T-helper 22 cell (primary cell): ENCODE results near the gene MBL2.

Experiments used
- DNase-seq: peaks from one replicate; pipeline ENCODE4 v3.0.0-alpha.2; 2020; ENCODE audit warnings: low read depth

MBL2 gene

DNA sequence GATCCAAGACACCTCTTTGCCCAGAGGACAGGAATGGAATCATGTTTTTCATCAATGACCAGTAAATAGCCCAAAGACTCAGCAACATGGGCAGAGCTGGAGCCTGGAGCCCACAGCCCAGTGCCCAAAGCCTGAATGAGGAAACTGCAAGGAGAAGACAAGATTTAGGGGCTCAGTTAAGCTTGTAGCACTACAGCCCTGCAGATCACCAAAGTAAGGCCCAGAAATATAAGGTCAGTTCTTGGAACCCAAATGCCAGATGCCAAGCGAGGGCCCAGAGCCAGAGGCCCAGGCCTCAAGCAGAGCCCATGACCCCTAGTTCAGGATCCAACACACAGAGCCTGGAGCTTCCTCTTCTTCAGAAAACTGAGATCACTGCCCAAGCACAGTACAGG lies 32.4 kb downstream of the MBL2 start:
- no peak for DNase-seq

DNA sequence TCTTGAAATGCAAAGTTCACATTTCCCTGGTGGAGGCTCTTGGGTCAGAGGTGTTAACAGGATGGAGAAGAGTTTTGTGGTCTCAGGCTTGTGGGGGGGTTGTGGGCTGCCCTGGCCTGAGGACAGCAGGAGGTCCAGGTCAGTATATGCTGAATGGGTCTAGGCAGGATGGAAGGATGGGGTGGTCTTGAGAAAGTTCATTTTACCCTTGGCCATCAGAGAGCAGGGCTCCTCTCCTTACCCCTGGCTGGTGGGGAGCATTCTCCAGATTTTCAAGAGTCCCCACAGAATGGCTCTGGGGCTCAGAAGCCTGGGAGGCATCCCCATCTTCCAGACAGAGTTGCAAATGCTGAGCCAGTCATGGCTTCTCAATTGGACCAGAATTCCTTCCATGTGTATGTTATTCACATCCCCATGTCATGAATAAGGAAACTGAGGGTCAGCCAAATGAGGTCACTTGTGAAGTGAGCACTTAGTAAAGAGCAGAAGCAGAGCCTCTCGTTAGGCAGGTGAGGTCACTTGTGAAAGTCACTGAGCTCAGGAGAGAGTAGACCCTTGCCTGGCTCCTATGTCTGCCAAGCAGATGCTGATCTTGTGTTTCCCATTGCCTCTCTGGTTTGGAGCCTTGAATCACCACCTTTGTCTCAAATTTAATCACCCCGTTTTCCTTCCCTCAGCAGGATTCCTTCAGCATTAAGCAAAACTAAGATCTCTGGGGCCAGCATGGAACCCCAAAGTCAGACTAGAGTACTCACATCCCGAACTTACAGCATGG lies 33.0 kb downstream of the MBL2 start:
- no peak for DNase-seq

- DNase-seq, result no peak
These were observed 33.6 kb downstream of the MBL2 start for GRCh38 chr10:52738951-52739350.

DNA sequence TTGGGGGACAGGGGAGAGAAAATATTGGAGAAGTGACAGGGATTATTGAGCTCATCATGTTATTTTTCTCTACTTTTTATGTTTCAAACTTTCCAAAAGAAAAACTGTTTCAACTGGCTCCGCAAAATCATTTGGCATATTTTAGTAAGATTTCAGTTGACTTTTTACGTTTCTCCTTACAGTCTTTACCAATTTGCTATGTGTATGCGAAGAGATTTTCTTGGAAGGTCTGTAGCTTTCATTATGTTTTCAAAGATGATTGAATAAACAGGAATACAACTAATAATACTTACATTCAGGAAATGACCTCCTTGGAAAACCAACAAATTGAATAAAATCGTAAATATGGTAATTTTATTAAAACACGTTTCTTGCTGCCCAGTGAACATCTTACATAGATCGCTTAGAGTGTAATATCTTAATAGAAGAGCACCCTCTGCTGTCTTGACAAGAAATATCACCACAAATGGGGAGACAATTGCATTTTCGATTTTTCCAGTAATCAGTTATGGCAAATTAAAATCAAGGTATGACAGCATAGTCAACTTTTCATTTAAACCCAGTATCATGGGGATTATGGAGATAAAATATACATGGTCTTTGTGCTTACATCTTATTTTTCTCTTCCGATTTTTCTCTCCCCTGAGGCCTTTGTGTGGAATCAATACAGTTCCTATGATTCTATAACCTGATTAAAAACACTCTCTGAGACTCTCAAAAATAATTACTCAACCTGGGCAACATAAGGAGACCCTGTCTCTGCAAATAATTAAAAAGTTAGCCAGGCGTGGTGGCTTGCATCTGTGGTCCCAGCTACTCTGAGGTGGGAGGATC lies 43.1 kb downstream of the MBL2 start:
- DNase-seq, result no peak

- DNase-seq, result no peak
These were observed 52.6 kb downstream of the MBL2 start for GRCh38 chr10:52720018-52720417.
